Stimulated activated CD8-positive, alpha-beta memory T cell treated with anti-CD3 and anti-CD28 coated beads, Interleukin-7, amount 100 ng/mL, for 4 hours (primary cell): Measurements from ENCODE around the gene TBX5.

Source experiments
- DNase-seq, 2 donors: peaks; one replicate each; pipeline ENCODE4 v3.0.0-alpha.2; 2020; ENCODE audit warnings: low read depth in 2 of 2

TBX5 gene

GRCh38 chr12:114430306-114430705, 24.4 kb upstream of the TBX5 start:
- DNase-seq = no peak

DNA sequence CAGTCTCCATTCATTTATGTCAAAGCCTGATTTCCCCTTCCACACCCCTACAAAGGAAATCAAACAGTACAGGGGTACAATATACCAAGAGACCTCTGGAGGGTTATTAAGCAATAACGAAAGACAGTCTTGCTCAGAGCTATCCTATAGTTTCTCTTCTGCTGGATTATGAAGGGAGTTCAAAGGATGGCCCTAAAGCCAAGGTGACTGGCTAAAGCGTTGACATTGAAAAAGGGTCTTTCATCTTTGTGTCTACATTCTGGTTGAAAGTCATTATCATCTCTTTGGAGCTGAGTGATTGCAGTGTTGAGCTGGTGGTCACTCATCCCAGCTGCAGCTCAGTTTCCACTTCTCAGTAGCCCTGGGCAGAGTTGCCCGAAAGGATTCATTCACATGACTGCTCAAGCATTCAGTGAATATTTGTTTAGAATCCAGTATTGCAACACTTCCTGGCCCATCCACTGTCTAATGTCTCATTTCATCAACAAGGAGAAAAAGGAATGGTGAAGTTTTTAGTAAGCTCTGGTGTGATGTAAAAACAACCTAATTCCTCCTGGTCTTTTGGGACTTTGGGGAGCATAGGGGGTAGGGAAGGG, 19.2 kb upstream of the TBX5 start:
- no peak for DNase-seq

- no peak for DNase-seq
Measured at GRCh38 chr12:114420944-114421335, 15.0 kb upstream of the TBX5 start.

GRCh38 chr12:114420182-114420943, 14.4 kb upstream of the TBX5 start:
- no peak for DNase-seq

DNA sequence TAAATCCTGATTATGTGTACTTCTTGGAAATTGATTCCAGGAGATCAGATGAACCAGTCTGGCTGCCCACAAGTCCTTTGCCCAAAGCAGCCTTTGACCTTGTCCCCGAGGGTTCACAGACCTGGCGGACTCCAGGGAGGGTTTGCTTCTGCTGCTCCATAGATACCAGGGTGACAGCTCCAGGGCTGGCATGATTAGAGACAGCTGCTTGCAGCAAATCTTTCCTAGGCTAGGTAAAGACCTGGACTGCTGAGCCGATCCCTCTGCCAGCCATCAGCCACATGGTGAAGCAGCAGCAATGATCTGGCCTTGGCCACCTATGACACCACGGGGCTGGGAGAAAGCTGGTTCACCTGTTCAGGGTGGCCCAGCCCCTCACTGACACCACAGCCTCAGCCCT, 10.1 kb upstream of the TBX5 start:
- DNase-seq = no peak

- DNase-seq = no peak
Measured at GRCh38 chr12:114415525-114415868, 9.6 kb upstream of the TBX5 start.

- no peak for DNase-seq
Measured at GRCh38 chr12:114414866-114415524, 9.1 kb upstream of the TBX5 start.

- DNase-seq = no peak
Measured at GRCh38 chr12:114414031-114414865, 8.3 kb upstream of the TBX5 start.

DNA sequence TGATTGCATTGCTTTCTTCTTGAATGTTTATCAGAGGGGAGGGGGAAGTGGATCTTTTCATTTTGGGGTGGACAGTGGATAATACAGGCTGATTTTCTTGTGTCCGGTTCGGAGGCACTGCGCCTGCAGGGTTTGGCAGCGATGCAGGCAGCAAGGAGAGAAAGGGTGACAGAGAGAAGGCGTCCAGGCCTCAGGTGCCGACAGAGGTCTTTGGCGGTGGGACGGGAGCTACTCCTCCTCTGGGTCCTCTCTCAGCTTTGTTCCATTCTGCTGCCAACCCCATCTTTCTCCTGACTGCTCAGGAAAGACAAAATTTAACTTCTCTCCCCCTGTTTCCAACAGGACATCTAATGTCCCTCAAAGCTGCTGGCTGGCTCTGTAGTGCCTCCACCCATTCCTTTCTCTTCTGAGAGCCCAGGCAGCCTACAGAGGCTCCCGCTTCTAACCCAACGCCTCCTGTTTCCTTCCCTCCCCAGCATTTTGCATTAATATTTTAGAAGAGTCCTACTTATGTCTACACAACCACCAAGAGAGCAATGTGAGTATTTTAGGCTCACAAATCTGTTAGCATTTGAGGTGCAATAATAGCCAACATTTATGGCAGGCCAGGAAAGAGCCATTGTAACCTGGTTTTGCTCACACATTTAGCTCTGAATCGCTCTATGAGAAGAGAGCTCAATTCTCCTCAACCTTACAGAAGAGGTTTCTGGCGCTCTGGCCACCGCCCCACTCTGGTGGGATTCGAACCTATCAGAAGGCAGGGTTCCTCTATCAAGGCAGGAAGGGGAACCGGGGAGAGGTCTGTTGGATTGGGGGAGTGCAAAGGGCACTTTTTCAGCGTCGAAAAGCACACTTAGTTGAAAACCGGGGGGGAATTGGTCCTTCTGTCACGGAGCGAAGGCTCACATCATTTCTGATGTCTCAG, 7.1 kb upstream of the TBX5 start:
- no peak for DNase-seq

GRCh38 chr12:114412307-114412706, 6.4 kb upstream of the TBX5 start:
- no peak for DNase-seq

GRCh38 chr12:114411071-114411837, 5.3 kb upstream of the TBX5 start:
- no peak for DNase-seq

GRCh38 chr12:114409852-114410600, 4.1 kb upstream of the TBX5 start:
- DNase-seq = no peak

GRCh38 chr12:114408886-114409851, 3.2 kb upstream of the TBX5 start:
- no peak for DNase-seq

GRCh38 chr12:114408471-114408885, 2.5 kb upstream of the TBX5 start:
- no peak for DNase-seq

- DNase-seq = no peak
Measured at GRCh38 chr12:114407842-114408411, 2.0 kb upstream of the TBX5 start.

GRCh38 chr12:114406984-114407841, 1.3 kb upstream of the TBX5 start:
- no peak for DNase-seq

GRCh38 chr12:114406316-114406983, 506 bp upstream of the TBX5 start:
- no peak for DNase-seq
